HUES48 (cell line): ENCODE data around the gene KRT2.

ENCODE experiments used
- H3K27ac ChIP-seq: one replicate; pipeline ENCODE4 v1.7.0; 2013; ENCODE audit warnings: low read depth, low read length, inconsistent platforms
- H3K27me3 ChIP-seq: 2 replicates; pipeline ENCODE4 v1.6.1; 2013; ENCODE audit warnings: mild to moderate bottlenecking, low read length; ENCODE audit not compliant: control insufficient read depth, insufficient read depth
- H3K36me3 ChIP-seq: 2 replicates; pipeline ENCODE4 v1.6.1; 2013; ENCODE audit warnings: low read length; ENCODE audit not compliant: control insufficient read depth, insufficient read depth
- H3K4me1 ChIP-seq: 2 replicates; pipeline ENCODE4 v1.6.1; 2013; ENCODE audit warnings: mild to moderate bottlenecking, low read length; ENCODE audit not compliant: control insufficient read depth, insufficient read depth
- H3K4me3 ChIP-seq: 2 replicates; pipeline ENCODE4 v1.5.1; 2013; ENCODE audit warnings: mild to moderate bottlenecking, low read depth, low read length
- H3K9ac ChIP-seq: 2 replicates; pipeline ENCODE4 v1.6.1; 2013; ENCODE audit warnings: mild to moderate bottlenecking, low read depth, low read length, moderate library complexity
- H3K9me3 ChIP-seq: 2 replicates; pipeline ENCODE4 v1.6.1; 2013; ENCODE audit warnings: low read length; ENCODE audit not compliant: control insufficient read depth, insufficient read depth

KRT2 gene

GRCh38 chr12:52684431-52684830 is 32.4 kb upstream of the KRT2 start:
- H3K27me3 ChIP-seq: no peaks in the 10 kb centered on the region; the same call in 1 of the 2 replicates
- H3K4me3 ChIP-seq: no peak overlapping the region
- no peak overlapping the region for H3K27ac ChIP-seq
- H3K9ac ChIP-seq: no peak overlapping the region
- H3K36me3 ChIP-seq: no peaks in the 10 kb centered on the region
- H3K4me1 ChIP-seq: no peaks in the 10 kb centered on the region
- no peaks in the 10 kb centered on the region for H3K9me3 ChIP-seq

- no peak overlapping the region for H3K9ac ChIP-seq
- H3K4me3 ChIP-seq: no peak overlapping the region
- H3K9me3 ChIP-seq: no peaks in the 10 kb centered on the region
- H3K4me1 ChIP-seq: no peaks in the 10 kb centered on the region
- H3K27me3 ChIP-seq: no peaks in the 10 kb centered on the region; the same call in 1 of the 2 replicates
- no peak overlapping the region for H3K27ac ChIP-seq
- no peaks in the 10 kb centered on the region for H3K36me3 ChIP-seq
These were observed 31.7 kb upstream of the KRT2 start for GRCh38 chr12:52683575-52684300.

- Histone ChIP-seq H3K27me3 (no peaks in the 10 kb centered on the region; the same call in 1 of the 2 replicates), H3K9me3 (no peaks in the 10 kb centered on the region), H3K9ac (no peak overlapping the region), H3K4me1 (no peaks in the 10 kb centered on the region), H3K4me3 (no peak overlapping the region), H3K36me3 (no peaks in the 10 kb centered on the region), H3K27ac (no peak overlapping the region)
These were observed 31.0 kb upstream of the KRT2 start for GRCh38 chr12:52682938-52683574.

- Histone ChIP-seq H3K36me3 (no peaks in the 10 kb centered on the region), H3K9ac (no peak overlapping the region), H3K4me1 (no peaks in the 10 kb centered on the region), H3K27ac (no peak overlapping the region), H3K9me3 (no peaks in the 10 kb centered on the region), H3K27me3 (no peaks in the 10 kb centered on the region; the same call in 1 of the 2 replicates), H3K4me3 (no peak overlapping the region)
These were observed 30.3 kb upstream of the KRT2 start for GRCh38 chr12:52682381-52682660.

GRCh38 chr12:52681526-52682380 is 29.7 kb upstream of the KRT2 start:
- H3K9me3 ChIP-seq: no peaks in the 10 kb centered on the region
- no peaks in the 10 kb centered on the region; the same call in 1 of the 2 replicates for H3K27me3 ChIP-seq
- no peak overlapping the region for H3K4me3 ChIP-seq
- no peaks in the 10 kb centered on the region for H3K4me1 ChIP-seq
- H3K27ac ChIP-seq: no peak overlapping the region
- no peaks in the 10 kb centered on the region for H3K36me3 ChIP-seq
- no peak overlapping the region for H3K9ac ChIP-seq

GRCh38 chr12:52680363-52680762 is 28.4 kb upstream of the KRT2 start, which contains the start of gene KRT1:
KRT1 (minus strand) TSS chr12:52680407; CDS start chr12:52680348, 59 bp downstream.
- no peaks in the 10 kb centered on the region for H3K4me1 ChIP-seq
- no peak within 1 kb of the TSS for H3K27ac ChIP-seq
- no peaks in the 10 kb centered on the region for H3K9me3 ChIP-seq
- H3K36me3 ChIP-seq: no peaks in the 10 kb centered on the region
- no peak within 1 kb of the TSS for H3K9ac ChIP-seq
- no peaks in the 10 kb centered on the region for H3K27me3 ChIP-seq
- H3K4me3 ChIP-seq: no peak within 1 kb of the TSS

- Histone ChIP-seq H3K36me3 (no peaks in the 10 kb centered on the region), H3K9ac (no peak overlapping the region), H3K4me3 (no peak overlapping the region), H3K27ac (no peak overlapping the region), H3K9me3 (no peaks in the 10 kb centered on the region), H3K27me3 (no peaks in the 10 kb centered on the region), H3K4me1 (no peaks in the 10 kb centered on the region)
These were observed 27.9 kb upstream of the KRT2 start for GRCh38 chr12:52679875-52680274.

- Histone ChIP-seq H3K27me3 (no peaks in the 10 kb centered on the region), H3K4me3 (no peak overlapping the region), H3K4me1 (no peaks in the 10 kb centered on the region), H3K9ac (no peak overlapping the region), H3K36me3 (no peaks in the 10 kb centered on the region), H3K9me3 (no peaks in the 10 kb centered on the region), H3K27ac (no peak overlapping the region)
These were observed 25.7 kb upstream of the KRT2 start for GRCh38 chr12:52677671-52678070.

- H3K27me3 ChIP-seq: no peaks in the 10 kb centered on the region
- no peaks in the 10 kb centered on the region for H3K36me3 ChIP-seq
- no peak overlapping the region for H3K4me3 ChIP-seq
- no peaks in the 10 kb centered on the region for H3K4me1 ChIP-seq
- H3K9me3 ChIP-seq: no peaks in the 10 kb centered on the region
- no peak overlapping the region for H3K27ac ChIP-seq
- H3K9ac ChIP-seq: no peak overlapping the region
These were observed 25.1 kb upstream of the KRT2 start for GRCh38 chr12:52677126-52677525.

GRCh38 chr12:52676163-52676562 is 24.2 kb upstream of the KRT2 start:
- Histone ChIP-seq H3K4me1 (no peaks in the 10 kb centered on the region), H3K27me3 (no peaks in the 10 kb centered on the region), H3K9ac (no peak overlapping the region), H3K27ac (no peak overlapping the region), H3K4me3 (no peak overlapping the region), H3K36me3 (no peaks in the 10 kb centered on the region), H3K9me3 (no peaks in the 10 kb centered on the region)

GRCh38 chr12:52675301-52675701 is 23.3 kb upstream of the KRT2 start:
- Histone ChIP-seq H3K4me1 (no peaks in the 10 kb centered on the region), H3K4me3 (no peak overlapping the region), H3K27me3 (no peaks in the 10 kb centered on the region), H3K9me3 (no peaks in the 10 kb centered on the region), H3K36me3 (no peaks in the 10 kb centered on the region), H3K27ac (no peak overlapping the region), H3K9ac (no peak overlapping the region)
